Hepatocyte (in vitro differentiated cells): ENCODE data around the gene KL. TPM values are rescaled to one million over a fixed set of nuclear protein-coding genes. Genes with fewer than 3 reads are reported as not detected.
A peak's percentile ranks its signal among the peaks of the same experiment; 100 is the strongest.

Experiments
- DNase-seq: peaks from one replicate; pipeline ENCODE4 v3.0.0-alpha.2; 2016; ENCODE audit warnings: low spot score
- H2AFZ ChIP-seq: fragments of 200-600 bp; sonication (generic); 2 replicates; pipeline ENCODE4 v1.6.0; 2016; ENCODE audit warnings: antibody characterized with exemption, mild to moderate bottlenecking
- H3K27ac ChIP-seq: fragments of 200-600 bp; sonication (generic); 2 replicates; pipeline ENCODE4 v1.5.1; 2016; ENCODE audit warnings: mild to moderate bottlenecking
- H3K27me3 ChIP-seq: fragments of 200-600 bp; sonication (generic); 2 replicates; pipeline ENCODE4 v1.6.1; 2016
- H3K36me3 ChIP-seq: fragments of 200-600 bp; sonication (generic); replicated peaks from 2 replicates; pipeline ENCODE4 v1.5.1; 2016; ENCODE audit warnings: low read depth; ENCODE audit not compliant: insufficient read depth
- H3K4me1 ChIP-seq: fragments of 200-600 bp; sonication (generic); 2 replicates; pipeline ENCODE4 v1.5.1; 2016; ENCODE audit warnings: mild to moderate bottlenecking, moderate library complexity; ENCODE audit not compliant: insufficient read depth
- H3K4me2 ChIP-seq: fragments of 200-600 bp; sonication (generic); 2 replicates; pipeline ENCODE4 v1.6.0; 2016
- H3K4me3 ChIP-seq: fragments of 200-600 bp; sonication (generic); 2 replicates; pipeline ENCODE4 v1.5.1; 2016; ENCODE audit warnings: mild to moderate bottlenecking
- H3K79me2 ChIP-seq: fragments of 200-600 bp; sonication (generic); 2 replicates; pipeline ENCODE4 v1.6.0; 2017; ENCODE audit warnings: mild to moderate bottlenecking
- H3K9me2 ChIP-seq: fragments of 200-600 bp; sonication (generic); replicated peaks from 2 replicates; pipeline ENCODE4 v1.6.0; 2017; ENCODE audit warnings: mild to moderate bottlenecking; ENCODE audit not compliant: insufficient read depth
- H3K9me3 ChIP-seq: fragments of 200-600 bp; sonication (generic); 2 replicates; pipeline ENCODE4 v1.5.1; 2016; ENCODE audit warnings: low read depth, mild to moderate bottlenecking
- H4K20me1 ChIP-seq: fragments of 200-600 bp; sonication (generic); 2 replicates; pipeline ENCODE4 v1.6.0; 2016; ENCODE audit warnings: mild to moderate bottlenecking; ENCODE audit not compliant: insufficient read depth, poor library complexity, severe bottlenecking
- EZH2 ChIP-seq: fragments of 200-600 bp; sonication (generic); IDR thresholded peaks from 2 replicates; pipeline ENCODE4 v1.6.1; 2016; ENCODE audit warnings: antibody characterized with exemption, mild to moderate bottlenecking, borderline replicate concordance
- EZH2phosphoT487 ChIP-seq: fragments of 200-600 bp; sonication (generic); IDR thresholded peaks from one replicate; pipeline ENCODE4 v1.6.1; 2018; ENCODE audit warnings: antibody characterized with exemption, mild to moderate bottlenecking, low read depth, moderate library complexity; ENCODE audit not compliant: unreplicated experiment, severe bottlenecking
- WGBS: methylation state at CpG from one replicate; pipeline ENCODE4 v1.1.6; 2016; ENCODE audit warnings: low lambda C conversion rate; ENCODE audit errors: missing lambda C conversion rate; 5-methylcytosine and 5-hydroxymethylcytosine counted together
- polyA plus RNA-seq: library from polyadenylated mRNA; unstranded; fragments of >200 nt; fragmentation: Nextera tagmentation; extraction: Ambion mirVana; gene quantifications from 2 replicates; pipeline ENCODE4 v1.2.1, GENCODE V29; 2016
- total RNA-seq: library from RNA; depleted of rRNA; stranded (reverse); fragments of >200 nt; gene quantifications from 2 replicates; pipeline ENCODE4 v1.2.3, GENCODE V29; 2014
- TF ChIP-seq, protein P1 (sequence below): fragments of 200-600 bp; sonication (generic); IDR thresholded peaks from 2 replicates; pipeline ENCODE4 v1.5.1; 2016; ENCODE audit warnings: antibody characterized with exemption, mild to moderate bottlenecking; ENCODE audit not compliant: poor library complexity

Gene KL
- total and polyA plus RNA-seq, 2 experiments from 2014 or later: 1.4 to 1.7 TPM

DNA sequence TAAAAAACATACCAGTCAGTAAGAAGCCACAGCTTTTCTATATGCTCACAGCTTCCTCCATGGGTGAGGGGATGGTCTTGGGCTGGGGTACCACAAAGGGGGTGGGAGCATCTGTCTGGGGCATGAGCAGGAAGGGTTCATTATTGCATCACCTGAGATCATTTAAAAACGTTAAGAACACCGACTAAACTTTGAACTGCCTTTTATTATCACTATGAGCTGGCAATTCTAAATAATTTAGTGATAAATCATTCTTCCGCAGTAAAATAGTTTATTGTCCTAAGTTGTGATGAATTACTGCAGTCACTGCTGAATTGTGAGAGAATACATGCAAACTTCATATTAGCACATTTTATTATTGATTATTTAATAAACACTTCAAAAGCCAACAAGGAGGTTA lies 71.6 kb downstream of the KL start:
- H4K20me1 ChIP-seq: no peaks in the 10 kb centered on the region
- 67% methylated on average over 3 of the region's 3 CpGs for WGBS
- H3K4me2 ChIP-seq: no peak overlapping the region
- peaks cover 9% of the 10 kb centered on the region for H3K4me1 ChIP-seq
- no peaks in the 10 kb centered on the region for H3K36me3 ChIP-seq
- H3K4me3 ChIP-seq: no peak overlapping the region
- H3K27me3 ChIP-seq: no peaks in the 10 kb centered on the region
- no peak overlapping the region for H2AFZ ChIP-seq
- H3K9me3 ChIP-seq: no peaks in the 10 kb centered on the region
- TF ChIP-seq EZH2: no peak
- TF ChIP-seq EZH2phosphoT487: no peak
- TF ChIP-seq, protein P1, sequence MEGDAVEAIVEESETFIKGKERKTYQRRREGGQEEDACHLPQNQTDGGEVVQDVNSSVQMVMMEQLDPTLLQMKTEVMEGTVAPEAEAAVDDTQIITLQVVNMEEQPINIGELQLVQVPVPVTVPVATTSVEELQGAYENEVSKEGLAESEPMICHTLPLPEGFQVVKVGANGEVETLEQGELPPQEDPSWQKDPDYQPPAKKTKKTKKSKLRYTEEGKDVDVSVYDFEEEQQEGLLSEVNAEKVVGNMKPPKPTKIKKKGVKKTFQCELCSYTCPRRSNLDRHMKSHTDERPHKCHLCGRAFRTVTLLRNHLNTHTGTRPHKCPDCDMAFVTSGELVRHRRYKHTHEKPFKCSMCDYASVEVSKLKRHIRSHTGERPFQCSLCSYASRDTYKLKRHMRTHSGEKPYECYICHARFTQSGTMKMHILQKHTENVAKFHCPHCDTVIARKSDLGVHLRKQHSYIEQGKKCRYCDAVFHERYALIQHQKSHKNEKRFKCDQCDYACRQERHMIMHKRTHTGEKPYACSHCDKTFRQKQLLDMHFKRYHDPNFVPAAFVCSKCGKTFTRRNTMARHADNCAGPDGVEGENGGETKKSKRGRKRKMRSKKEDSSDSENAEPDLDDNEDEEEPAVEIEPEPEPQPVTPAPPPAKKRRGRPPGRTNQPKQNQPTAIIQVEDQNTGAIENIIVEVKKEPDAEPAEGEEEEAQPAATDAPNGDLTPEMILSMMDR: no peak
- no peaks in the 10 kb centered on the region for H3K9me2 ChIP-seq
- DNase-seq: no peak
- H3K79me2 ChIP-seq: no peaks in the 10 kb centered on the region
- H3K27ac ChIP-seq: peak overlapping the region; percentile 17

DNA sequence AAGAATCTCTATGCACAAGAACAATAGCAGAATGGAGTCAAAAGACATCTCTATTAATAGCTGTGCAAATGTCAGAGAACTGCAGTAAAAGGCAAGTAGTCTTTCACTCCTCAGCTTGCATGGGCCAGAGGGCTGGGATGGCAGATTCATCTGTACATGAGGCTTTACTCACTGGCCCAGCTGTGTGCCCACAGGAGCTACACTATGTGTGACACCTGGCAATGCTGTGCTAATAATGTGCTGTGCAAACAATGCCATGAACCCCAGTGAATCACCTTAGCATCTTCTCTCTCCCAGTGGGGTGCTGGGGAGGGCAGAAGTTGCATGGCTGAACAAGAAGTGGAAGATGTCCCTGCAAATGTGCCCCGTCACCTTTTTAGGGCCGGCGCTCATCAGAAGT lies 73.1 kb downstream of the KL start:
- Histone ChIP-seq H3K79me2 (no peaks in the 10 kb centered on the region), H3K36me3 (no peaks in the 10 kb centered on the region), H4K20me1 (no peaks in the 10 kb centered on the region), H3K4me2 (no peak overlapping the region), H3K4me1 (peaks cover 9% of the 10 kb centered on the region), H3K27ac (no peak overlapping the region), H3K27me3 (no peaks in the 10 kb centered on the region), H3K4me3 (no peak overlapping the region), H3K9me2 (no peaks in the 10 kb centered on the region), H2AFZ (no peak overlapping the region), H3K9me3 (no peaks in the 10 kb centered on the region)
- TF ChIP-seq EZH2phosphoT487: no peak
- TF ChIP-seq, protein P1: no peak
- DNase-seq: no peak
- 96% methylated on average over 3 of the region's 3 CpGs for WGBS

DNA sequence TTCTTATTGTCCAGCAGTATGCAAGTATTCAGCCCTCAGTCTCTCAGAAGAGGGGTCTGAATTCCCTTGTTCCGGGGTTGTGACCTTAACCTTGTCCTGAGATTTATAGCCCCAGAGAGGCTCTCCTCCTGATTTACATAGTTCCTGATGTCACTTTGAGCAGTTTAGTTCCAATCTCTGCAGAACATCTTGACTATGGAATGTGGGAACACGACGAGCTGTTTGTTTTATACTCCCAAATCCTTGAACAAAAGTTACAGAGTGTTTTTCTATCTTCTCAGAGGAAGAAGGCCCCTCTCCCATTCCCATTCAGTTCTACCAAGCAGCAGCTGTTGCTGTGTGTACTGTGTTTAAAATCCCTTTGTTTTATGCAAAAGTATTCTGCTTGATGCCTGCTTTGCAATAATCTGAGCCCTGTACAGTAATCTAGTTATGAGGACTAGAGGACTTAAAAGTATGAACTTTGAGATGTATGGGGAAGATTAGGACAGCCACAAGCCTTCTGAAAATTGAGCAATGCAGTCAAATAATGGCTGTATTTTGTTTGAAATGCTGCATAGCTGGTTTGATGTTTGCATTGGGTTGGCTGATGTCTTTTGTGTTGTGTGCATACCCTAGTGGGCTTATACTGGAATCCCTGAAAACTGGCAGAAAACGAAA lies 74.7 kb downstream of the KL start:
- Histone ChIP-seq H3K4me3 (no peak overlapping the region), H3K4me1 (peaks cover 9% of the 10 kb centered on the region), H4K20me1 (no peaks in the 10 kb centered on the region), H3K4me2 (no peak overlapping the region), H3K36me3 (no peaks in the 10 kb centered on the region), H3K9me3 (no peaks in the 10 kb centered on the region), H3K79me2 (no peaks in the 10 kb centered on the region), H2AFZ (peak overlapping the region; percentile 12), H3K27ac (peak overlapping the region; percentile 10), H3K27me3 (no peaks in the 10 kb centered on the region), H3K9me2 (no peaks in the 10 kb centered on the region)
- TF ChIP-seq EZH2 (no peak), EZH2phosphoT487 (no peak)
- TF ChIP-seq, protein P1: no peak
- WGBS: 35% methylated on average over 4 of the region's 4 CpGs
- DNase-seq: no peak
